Immature natural killer cell (primary cell): Measurements from ENCODE around the gene LRFN4. TPM values are rescaled to one million over a fixed set of nuclear protein-coding genes. Genes with fewer than 3 reads are reported as not detected.

ENCODE experiments used
- DNase-seq, 3 donors: peaks; one replicate each; pipeline ENCODE4 v3.0.0; 2022; ENCODE audit warnings: mixed read lengths in 1 of 3
- H3K27ac Mint-ChIP-seq, 6 donors: one replicate each; pipeline ENCODE4 v1.8.0; 2020; ENCODE audit warnings: mixed read lengths in 6 of 6, mild to moderate bottlenecking in 5 of 6, inconsistent platforms in 4 of 6, moderate library complexity in 3 of 6
- H3K27me3 Mint-ChIP-seq, 3 donors: one replicate each; pipeline ENCODE4 v1.8.0; 2020 to 2021; ENCODE audit warnings: low read depth in 3 of 3, mild to moderate bottlenecking in 3 of 3, mixed read lengths in 3 of 3, moderate library complexity in 3 of 3, inconsistent platforms in 1 of 3
- H3K36me3 Mint-ChIP-seq, 3 donors: one replicate each; pipeline ENCODE4 v1.8.0; 2020; ENCODE audit warnings: mixed read lengths in 3 of 3, inconsistent platforms in 2 of 3, mild to moderate bottlenecking in 2 of 3
- H3K4me1 Mint-ChIP-seq, 2 donors: one replicate each; pipeline ENCODE4 v1.8.0; 2020; ENCODE audit warnings: inconsistent platforms in 2 of 2, mild to moderate bottlenecking in 2 of 2, mixed read lengths in 2 of 2, moderate library complexity in 1 of 2
- H3K4me3 Mint-ChIP-seq, 5 donors: one replicate each; pipeline ENCODE4 v1.8.0; 2020; ENCODE audit warnings: mild to moderate bottlenecking in 5 of 5, mixed read lengths in 5 of 5, inconsistent platforms in 3 of 5, moderate library complexity in 3 of 5
- H3K9me3 Mint-ChIP-seq, 6 donors: one replicate each; pipeline ENCODE4 v1.8.0; 2020; ENCODE audit warnings: mild to moderate bottlenecking in 6 of 6, mixed read lengths in 6 of 6, inconsistent platforms in 4 of 6, moderate library complexity in 3 of 6
- polyA plus RNA-seq, 3 donors: library from polyadenylated mRNA; unstranded; fragments of 300-500 nt; fragmentation: Illumina TruSeq; gene quantifications; one replicate each; pipeline ENCODE4 v1.2.3, GENCODE V29; 2021

LRFN4 gene
- polyA plus RNA-seq, 3 donors from 2014 or later, result 0.12 to 0.16 TPM; not detected in 1

DNA sequence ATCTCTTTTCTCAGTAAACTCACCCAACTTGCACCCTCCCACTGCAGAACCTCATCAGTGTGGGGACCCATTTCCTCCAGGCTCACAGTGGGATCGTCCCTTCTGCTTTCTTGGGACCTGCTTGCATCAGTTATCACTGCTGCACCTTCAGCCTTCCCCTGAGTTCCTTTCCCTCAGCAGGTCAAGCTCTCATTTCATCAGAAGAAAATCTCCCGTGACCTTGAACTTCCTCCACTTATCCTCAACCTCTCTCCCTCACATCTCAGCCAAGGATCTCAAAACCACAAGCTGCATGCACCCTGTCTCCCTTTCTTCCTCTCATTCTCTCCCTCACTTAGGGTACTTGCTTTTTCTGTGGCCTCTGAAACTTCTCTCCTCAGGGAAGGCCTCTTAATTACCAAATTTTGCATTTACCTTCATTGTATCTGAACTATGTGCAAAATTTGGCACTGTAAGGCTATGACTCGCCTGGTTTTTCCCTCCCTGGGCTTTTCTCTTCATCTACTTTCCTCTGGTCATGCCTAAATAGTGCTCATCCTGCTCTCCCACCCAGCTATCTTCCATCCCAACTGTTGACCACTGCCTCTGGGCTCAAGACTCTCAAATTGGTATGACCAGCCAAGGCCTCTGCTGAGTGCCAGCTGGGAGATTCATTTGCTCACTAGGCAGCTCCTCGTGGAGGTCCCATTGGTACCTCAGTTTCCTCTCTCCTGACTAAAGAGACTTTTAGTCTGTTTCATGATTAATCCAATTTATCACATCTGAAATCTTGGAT lies 16.4 kb upstream of the LRFN4 start:
- no peaks in the 10 kb centered on the region for H3K9me3 Mint-ChIP-seq
- H3K4me1 Mint-ChIP-seq, result peaks cover 53 to 61% of the 10 kb centered on the region in 2 donors
- H3K36me3 Mint-ChIP-seq, result no peaks in the 10 kb centered on the region
- DNase-seq, result no peak
- H3K27me3 Mint-ChIP-seq, result peaks cover 2 to 15% (median 7%) of the 10 kb centered on the region in 3 donors
- peak overlapping the region in 4 of 5 donors; percentile 5 to 48 (median 26) for H3K4me3 Mint-ChIP-seq
- peak overlapping the region; percentile 4 to 63 (median 44) for H3K27ac Mint-ChIP-seq

DNA sequence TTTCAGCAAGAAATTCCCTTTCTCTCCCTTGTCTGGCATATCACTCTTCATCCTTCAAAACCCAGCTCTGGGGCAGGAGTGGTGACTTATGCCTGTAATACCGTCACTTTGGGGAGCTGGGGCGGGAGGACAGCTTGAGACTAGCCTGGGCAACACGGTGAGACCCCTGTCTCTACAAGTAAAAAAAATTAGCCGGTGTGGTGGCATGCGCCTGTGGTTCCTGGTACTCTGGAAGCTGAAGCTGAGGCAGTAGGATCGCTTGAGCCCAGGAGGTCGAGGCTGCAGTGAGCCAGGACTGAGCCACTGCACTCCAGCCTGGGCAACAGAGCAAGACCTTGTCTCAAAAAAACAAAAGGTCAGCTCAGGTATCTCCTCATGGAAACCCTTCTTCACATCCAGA lies 15.0 kb upstream of the LRFN4 start:
- peaks cover 2 to 15% (median 7%) of the 10 kb centered on the region in 3 donors for H3K27me3 Mint-ChIP-seq
- peak overlapping the region; percentile 91 to 98 (median 94) for H3K4me3 Mint-ChIP-seq
- DNase-seq, result no peak
- H3K27ac Mint-ChIP-seq, result peak overlapping the region; percentile 95 to 99 (median 96)
- H3K36me3 Mint-ChIP-seq, result no peaks in the 10 kb centered on the region
- H3K4me1 Mint-ChIP-seq, result peaks cover 53 to 61% of the 10 kb centered on the region in 2 donors
- H3K9me3 Mint-ChIP-seq, result no peaks in the 10 kb centered on the region

- Mint-ChIP-seq H3K27me3 (peaks cover 2 to 15% (median 7%) of the 10 kb centered on the region in 3 donors), H3K36me3 (no peaks in the 10 kb centered on the region)
- DNase-seq, result no peak
These were observed 14.4 kb upstream of the LRFN4 start for GRCh38 chr11:66842501-66842895.

GRCh38 chr11:66842896-66843775 lies 13.7 kb upstream of the LRFN4 start, which contains the start of gene RCE1:
Gene RCE1 (plus strand): TSS chr11:66843441. CDS start chr11:66843456, 15 bp downstream.
- Mint-ChIP-seq H3K27me3 (peaks cover 2 to 15% (median 7%) of the 10 kb centered on the region in 3 donors), H3K36me3 (no peaks in the 10 kb centered on the region), H3K9me3 (no peaks in the 10 kb centered on the region), H3K4me1 (peaks cover 50 to 56% of the 10 kb centered on the region in 2 donors), H3K4me3 (peak within 1 kb of the TSS; percentile 91 to 98 (median 95)), H3K27ac (peak within 1 kb of the TSS; percentile 95 to 99 (median 96))
- peak; percentile 88 to 91 (median 91) for DNase-seq

More at GRCh38 chr11:66842501-66842895, 14.4 kb upstream of the LRFN4 start:
- Mint-ChIP-seq H3K27ac (peak overlapping the region; percentile 95 to 99 (median 96)), H3K4me3 (peak overlapping the region; percentile 91 to 98 (median 94)), H3K4me1 (peaks cover 53 to 61% of the 10 kb centered on the region in 2 donors), H3K9me3 (no peaks in the 10 kb centered on the region)

- Mint-ChIP-seq H3K36me3 (no peaks in the 10 kb centered on the region), H3K4me1 (peaks cover 47 to 54% of the 10 kb centered on the region in 2 donors), H3K4me3 (peak overlapping the region; percentile 82 to 95 (median 91)), H3K27me3 (peaks cover 2 to 15% (median 7%) of the 10 kb centered on the region in 3 donors), H3K27ac (peak overlapping the region; percentile 87 to 96 (median 94)), H3K9me3 (no peaks in the 10 kb centered on the region)
- DNase-seq, result no peak
These were observed 12.9 kb upstream of the LRFN4 start for GRCh38 chr11:66843776-66844495.

DNA sequence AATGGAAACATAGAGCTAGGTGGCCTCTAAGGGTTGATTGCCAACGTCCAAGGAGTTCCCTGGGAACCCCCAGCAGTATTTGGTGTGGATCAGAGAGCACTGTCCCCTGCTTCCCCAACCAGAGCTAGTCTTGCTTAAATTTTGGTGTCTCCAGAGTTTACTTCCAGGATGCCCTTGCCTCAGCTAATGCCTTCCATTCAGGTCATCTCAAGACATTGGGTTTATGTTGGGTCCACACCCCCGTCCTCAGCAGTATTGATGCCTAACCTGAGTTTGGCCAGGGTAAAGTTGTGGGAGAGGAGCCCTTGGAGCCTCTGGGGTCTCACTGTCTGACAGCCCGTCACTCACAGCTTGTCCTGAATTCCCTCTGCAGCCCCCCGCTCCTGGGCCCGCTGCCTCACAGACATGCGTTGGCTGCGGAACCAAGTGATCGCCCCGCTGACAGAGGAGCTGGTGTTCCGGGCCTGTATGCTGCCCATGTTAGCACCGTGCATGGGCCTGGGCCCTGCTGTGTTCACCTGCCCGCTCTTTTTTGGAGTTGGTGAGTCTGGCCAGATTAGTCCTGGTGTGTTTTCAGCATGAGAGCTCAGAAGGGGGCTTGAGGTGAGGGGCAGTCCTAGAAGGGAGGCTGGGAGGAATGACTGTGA lies 12.2 kb upstream of the LRFN4 start:
- Mint-ChIP-seq H3K27me3 (peaks cover 2 to 15% (median 7%) of the 10 kb centered on the region in 3 donors), H3K36me3 (no peaks in the 10 kb centered on the region), H3K4me3 (peak overlapping the region; percentile 82 to 95 (median 91)), H3K4me1 (peaks cover 41 to 47% of the 10 kb centered on the region in 2 donors), H3K9me3 (no peaks in the 10 kb centered on the region), H3K27ac (peak overlapping the region; percentile 56 to 96 (median 94))
- DNase-seq, result no peak

DNA sequence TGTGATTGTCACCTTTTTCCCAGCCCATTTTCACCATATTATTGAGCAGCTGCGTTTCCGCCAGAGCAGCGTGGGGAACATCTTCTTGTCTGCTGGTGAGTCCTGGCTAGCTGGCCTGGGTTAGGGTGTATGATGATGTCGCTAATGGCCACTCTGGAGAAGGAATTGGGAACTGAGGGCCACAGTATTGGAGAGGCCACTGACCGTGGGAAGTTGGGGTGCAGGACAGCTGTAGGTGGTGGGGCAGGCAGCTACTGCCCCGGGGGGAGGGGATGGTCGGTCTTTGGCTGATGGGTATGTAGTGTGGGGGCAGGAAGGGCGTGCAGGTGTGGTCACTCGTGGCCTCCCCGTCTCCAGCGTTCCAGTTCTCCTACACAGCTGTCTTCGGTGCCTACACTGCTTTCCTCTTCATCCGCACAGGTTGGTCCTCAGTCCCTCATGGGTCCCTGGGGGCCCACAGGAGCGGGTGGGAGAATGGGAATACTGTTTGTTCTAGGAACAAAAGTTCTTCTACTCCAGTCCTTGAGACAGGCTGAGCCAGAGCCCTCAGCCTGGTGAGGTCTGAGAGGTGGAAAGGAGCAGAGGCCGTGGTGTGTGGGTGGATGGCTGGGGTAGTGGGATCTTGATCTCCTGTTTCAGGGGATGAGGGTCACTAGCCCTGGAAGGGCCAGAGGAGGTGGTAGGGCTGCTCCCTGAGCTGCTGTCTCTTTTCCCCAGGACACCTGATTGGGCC lies 11.6 kb upstream of the LRFN4 start:
- H3K36me3 Mint-ChIP-seq, result no peaks in the 10 kb centered on the region
- peak overlapping the region in 4 of 6 donors; percentile 45 to 69 (median 62) for H3K27ac Mint-ChIP-seq
- H3K4me3 Mint-ChIP-seq, result peak overlapping the region; percentile 10 to 94 (median 42)
- no peaks in the 10 kb centered on the region for H3K9me3 Mint-ChIP-seq
- DNase-seq, result no peak
- peaks cover 37 to 40% of the 10 kb centered on the region in 2 donors for H3K4me1 Mint-ChIP-seq
- H3K27me3 Mint-ChIP-seq, result peaks cover 2 to 14% (median 7%) of the 10 kb centered on the region in 3 donors

DNA sequence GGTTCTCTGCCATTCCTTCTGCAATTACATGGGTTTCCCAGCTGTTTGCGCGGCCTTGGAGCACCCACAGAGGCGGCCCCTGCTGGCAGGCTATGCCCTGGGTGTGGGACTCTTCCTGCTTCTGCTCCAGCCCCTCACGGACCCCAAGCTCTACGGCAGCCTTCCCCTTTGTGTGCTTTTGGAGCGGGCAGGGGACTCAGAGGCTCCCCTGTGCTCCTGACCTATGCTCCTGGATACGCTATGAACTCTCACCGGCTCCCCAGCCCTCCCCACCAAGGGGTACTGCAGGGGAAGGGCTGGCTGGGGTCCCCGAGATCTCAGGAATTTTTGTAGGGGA lies 11.0 kb upstream of the LRFN4 start:
- peaks cover 0 to 13% (median 9%) of the 10 kb centered on the region in 3 donors for H3K27me3 Mint-ChIP-seq
- no peak overlapping the region for H3K4me3 Mint-ChIP-seq
- H3K27ac Mint-ChIP-seq, result peak overlapping the region in 1 of 6 donors; percentile 7
- DNase-seq, result no peak
- H3K9me3 Mint-ChIP-seq, result no peaks in the 10 kb centered on the region
- peaks cover 32 to 35% of the 10 kb centered on the region in 2 donors for H3K4me1 Mint-ChIP-seq
- no peaks in the 10 kb centered on the region for H3K36me3 Mint-ChIP-seq

DNA sequence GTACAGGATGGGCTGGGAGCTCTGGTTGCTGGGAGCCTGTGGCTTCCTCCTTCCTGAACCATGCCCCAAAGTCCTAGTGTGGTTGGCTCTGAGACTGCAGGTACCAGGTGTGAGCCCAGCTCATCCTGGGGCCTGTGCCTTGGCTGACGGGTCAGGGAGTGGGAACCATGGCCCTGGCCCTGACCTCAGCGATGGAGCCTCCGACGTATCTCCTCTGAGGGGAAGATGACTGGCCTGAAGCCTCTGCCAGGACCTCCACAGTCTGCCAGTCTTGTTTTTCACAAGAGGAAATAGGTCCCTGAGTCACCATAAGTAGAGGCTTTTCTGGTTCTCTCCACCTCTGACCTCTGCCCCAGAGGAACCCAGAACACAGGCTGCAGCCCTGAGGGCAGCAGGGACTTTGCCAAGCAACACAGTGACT lies 10.2 kb upstream of the LRFN4 start:
- H3K4me3 Mint-ChIP-seq, result no peak overlapping the region
- no peak for DNase-seq
- H3K9me3 Mint-ChIP-seq, result no peaks in the 10 kb centered on the region
- H3K27me3 Mint-ChIP-seq, result peaks cover 0 to 16% (median 9%) of the 10 kb centered on the region in 3 donors
- H3K27ac Mint-ChIP-seq, result peak overlapping the region in 1 of 6 donors; percentile 34
- H3K4me1 Mint-ChIP-seq, result peaks cover 25 to 27% of the 10 kb centered on the region in 2 donors
- no peaks in the 10 kb centered on the region for H3K36me3 Mint-ChIP-seq

DNA sequence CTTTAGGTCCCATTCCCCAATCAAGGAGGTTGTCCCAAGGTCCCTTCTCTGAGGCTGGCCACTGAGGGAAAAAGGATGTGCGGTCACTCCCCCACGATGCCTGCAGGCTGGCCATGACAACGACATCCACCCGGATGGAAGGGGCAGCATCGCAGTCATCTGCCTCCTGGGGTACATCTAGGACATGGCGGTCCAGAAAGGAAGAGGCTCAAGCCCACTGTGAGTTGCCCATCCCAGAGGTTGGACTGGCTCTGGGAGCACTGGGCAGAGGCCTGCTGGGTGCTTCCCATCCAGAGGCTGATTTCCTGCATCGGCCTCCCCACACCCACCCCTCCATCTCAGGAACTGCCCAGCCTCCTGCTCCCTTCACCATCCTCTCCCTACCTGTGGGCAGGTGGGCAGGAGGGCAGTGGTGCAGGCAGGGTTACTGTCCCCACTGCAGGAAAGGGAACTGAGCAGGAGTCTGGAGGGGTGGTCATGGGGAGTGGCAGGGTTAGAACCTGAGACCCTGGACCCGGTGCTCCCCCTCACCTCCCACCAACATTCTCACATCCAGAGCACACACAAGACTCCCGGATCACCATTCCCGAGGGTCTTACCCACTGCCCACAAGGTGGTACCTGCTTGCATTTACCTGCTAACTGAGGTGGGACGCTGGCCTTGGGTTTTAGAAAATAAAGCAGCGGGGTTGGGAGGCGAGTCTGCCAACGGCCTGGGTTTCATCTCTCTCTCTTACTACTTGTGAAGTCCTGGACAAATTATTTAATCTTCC lies 9.2 kb upstream of the LRFN4 start:
- Mint-ChIP-seq H3K9me3 (no peaks in the 10 kb centered on the region), H3K27me3 (peaks cover 3 to 13% (median 9%) of the 10 kb centered on the region in 3 donors), H3K27ac (no peak overlapping the region), H3K4me3 (no peak overlapping the region), H3K4me1 (peaks cover 16 to 17% of the 10 kb centered on the region in 2 donors), H3K36me3 (no peaks in the 10 kb centered on the region)
- DNase-seq, result no peak

DNA sequence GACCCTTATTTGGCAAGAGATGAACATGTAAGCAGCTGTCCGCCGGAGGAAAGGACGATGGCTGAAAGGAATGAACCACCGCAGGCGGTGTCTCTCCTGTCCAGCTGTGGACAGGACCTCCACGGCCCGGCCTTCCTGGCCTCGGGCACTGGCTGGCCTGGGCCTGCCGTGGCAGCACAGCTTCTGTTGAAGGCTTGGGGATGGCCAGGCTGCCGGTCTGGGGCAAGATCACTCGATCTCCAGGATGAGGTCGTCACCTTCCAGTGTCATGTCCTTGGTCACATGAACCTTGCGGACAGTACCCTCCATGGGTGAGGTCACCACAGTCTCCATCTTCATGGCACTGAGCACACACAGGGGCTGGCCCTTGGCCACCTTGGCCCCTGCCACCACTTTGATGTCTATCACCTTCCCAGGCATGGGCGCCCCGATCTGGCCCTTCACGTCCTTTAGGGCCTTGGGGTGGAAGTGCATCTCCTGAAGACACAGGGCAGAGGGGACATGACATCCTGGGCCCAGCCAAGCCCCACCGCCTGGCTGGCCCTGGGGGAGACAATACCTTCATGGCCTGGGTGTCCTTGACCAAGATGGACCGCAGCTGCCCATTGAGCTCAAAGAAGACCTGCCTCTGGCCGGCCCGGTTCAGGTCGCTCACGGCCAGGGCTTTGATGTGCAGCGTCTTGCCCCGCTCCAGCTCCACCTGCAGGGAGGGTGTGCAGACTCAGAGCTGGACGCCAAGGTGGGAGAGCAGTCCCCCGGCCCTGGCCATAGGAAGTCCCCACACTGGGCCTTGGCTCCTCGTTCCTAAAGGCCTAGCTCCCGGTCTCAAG lies 8.0 kb upstream of the LRFN4 start:
- Mint-ChIP-seq H3K27ac (no peak overlapping the region), H3K27me3 (peaks cover 3 to 5% (median 4%) of the 10 kb centered on the region in 3 donors), H3K4me3 (no peak overlapping the region), H3K4me1 (peaks cover 13 to 15% of the 10 kb centered on the region in 2 donors), H3K36me3 (no peaks in the 10 kb centered on the region), H3K9me3 (no peaks in the 10 kb centered on the region)
- DNase-seq, result no peak
